Measurements from ENCODE around the gene AIDA. TPM values are rescaled to one million over a fixed set of nuclear protein-coding genes. Genes with fewer than 3 reads are reported as not detected.

The AIDA gene
- total and polyA plus RNA-seq, 2 donors from 2014 or later, result 41.4 to 73.7 TPM

DNA sequence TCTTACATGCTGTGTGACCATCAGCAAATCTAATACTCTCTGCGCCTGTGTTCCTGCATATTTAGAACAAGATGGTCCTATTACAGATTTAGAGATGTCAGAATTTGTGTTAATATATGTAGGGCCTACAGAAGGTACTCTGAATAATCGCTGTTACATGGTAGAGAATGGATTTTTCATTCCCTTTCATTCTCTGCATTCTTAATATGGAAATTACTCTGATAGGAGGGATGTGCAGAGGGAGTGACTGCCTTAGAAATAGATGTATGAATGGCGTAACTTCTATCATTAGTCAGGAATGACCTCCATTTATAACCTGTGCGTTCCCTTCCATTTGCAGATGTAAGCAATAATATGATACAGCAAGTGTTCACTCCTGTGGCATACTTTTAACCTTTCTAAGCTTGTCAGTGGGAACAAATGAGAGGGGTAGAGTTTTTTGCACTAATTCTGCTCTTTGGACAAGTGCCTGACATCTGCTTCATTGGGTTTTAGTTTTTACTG lies 48.8 kb downstream of the AIDA start:
- Histone ChIP-seq H3K4me1 (ENCODE audit: control insufficient read depth in 2 of 3, insufficient read depth in 2 of 3, low read depth in 1 of 3, low read length in 3 of 3) (no peaks in the 10 kb centered on the region), H3K4me3 (ENCODE audit: low read length in 3 of 3) (no peak overlapping the region), H3K9me3 (ENCODE audit: control insufficient read depth in 2 of 3, insufficient read depth in 1 of 3, low read length in 3 of 3) (no peaks in the 10 kb centered on the region), H3K36me3 (ENCODE audit: control insufficient read depth in 2 of 3, insufficient read depth in 3 of 3, low read length in 3 of 3) (peaks cover 12 to 74% (median 60%) of the 10 kb centered on the region in 3 donors), H3K27ac (ENCODE audit: low read depth in 2 of 2, low read length in 2 of 2) (no peak overlapping the region), H3K9ac (ENCODE audit: low read length in 3 of 3) (no peak overlapping the region), H3K27me3 (ENCODE audit: control insufficient read depth, insufficient read depth, low read length) (no peaks in the 10 kb centered on the region)
- DNase-seq, result no peak
- intact Hi-C loops (cut with DNase I), result no loop called here
- no peak for FAIRE-seq
- TF ChIP-seq, protein P1, sequence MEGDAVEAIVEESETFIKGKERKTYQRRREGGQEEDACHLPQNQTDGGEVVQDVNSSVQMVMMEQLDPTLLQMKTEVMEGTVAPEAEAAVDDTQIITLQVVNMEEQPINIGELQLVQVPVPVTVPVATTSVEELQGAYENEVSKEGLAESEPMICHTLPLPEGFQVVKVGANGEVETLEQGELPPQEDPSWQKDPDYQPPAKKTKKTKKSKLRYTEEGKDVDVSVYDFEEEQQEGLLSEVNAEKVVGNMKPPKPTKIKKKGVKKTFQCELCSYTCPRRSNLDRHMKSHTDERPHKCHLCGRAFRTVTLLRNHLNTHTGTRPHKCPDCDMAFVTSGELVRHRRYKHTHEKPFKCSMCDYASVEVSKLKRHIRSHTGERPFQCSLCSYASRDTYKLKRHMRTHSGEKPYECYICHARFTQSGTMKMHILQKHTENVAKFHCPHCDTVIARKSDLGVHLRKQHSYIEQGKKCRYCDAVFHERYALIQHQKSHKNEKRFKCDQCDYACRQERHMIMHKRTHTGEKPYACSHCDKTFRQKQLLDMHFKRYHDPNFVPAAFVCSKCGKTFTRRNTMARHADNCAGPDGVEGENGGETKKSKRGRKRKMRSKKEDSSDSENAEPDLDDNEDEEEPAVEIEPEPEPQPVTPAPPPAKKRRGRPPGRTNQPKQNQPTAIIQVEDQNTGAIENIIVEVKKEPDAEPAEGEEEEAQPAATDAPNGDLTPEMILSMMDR (IDR thresholded peaks at IDR 0.05; ENCODE audit: borderline replicate concordance, extremely low read depth, insufficient read depth), result no peak

DNA sequence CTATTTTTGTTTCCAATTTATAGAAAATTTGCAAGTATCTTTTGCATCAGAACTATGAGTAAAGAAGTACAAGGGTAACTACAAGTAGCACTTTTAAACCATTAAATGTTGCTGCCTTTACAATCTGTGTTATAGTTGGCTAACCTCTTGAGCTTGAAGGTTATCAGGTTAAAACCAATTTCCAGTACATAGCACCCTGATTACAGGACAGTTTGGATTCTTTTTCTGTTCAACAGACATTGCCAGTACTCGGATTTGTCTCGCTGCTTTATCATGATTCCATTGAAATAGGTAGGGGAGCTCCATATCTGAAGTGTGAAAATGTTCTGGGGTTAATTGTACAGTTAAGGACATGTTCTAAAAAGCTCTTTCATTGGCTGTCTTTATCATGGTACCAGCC lies 54.4 kb downstream of the AIDA start:
- Histone ChIP-seq H3K4me1 (ENCODE audit: control insufficient read depth in 2 of 3, insufficient read depth in 2 of 3, low read depth in 1 of 3, low read length in 3 of 3) (no peaks in the 10 kb centered on the region), H3K27me3 (ENCODE audit: control insufficient read depth, insufficient read depth, low read length) (no peaks in the 10 kb centered on the region), H3K27ac (ENCODE audit: low read depth in 2 of 2, low read length in 2 of 2) (no peak overlapping the region), H3K9me3 (ENCODE audit: control insufficient read depth in 2 of 3, insufficient read depth in 1 of 3, low read length in 3 of 3) (no peaks in the 10 kb centered on the region), H3K4me3 (ENCODE audit: low read length in 3 of 3) (no peak overlapping the region), H3K36me3 (ENCODE audit: control insufficient read depth in 2 of 3, insufficient read depth in 3 of 3, low read length in 3 of 3) (peaks cover 20 to 81% (median 53%) of the 10 kb centered on the region in 3 donors), H3K9ac (ENCODE audit: low read length in 3 of 3) (no peak overlapping the region)
- TF ChIP-seq, protein P1 (IDR thresholded peaks at IDR 0.05; ENCODE audit: borderline replicate concordance, extremely low read depth, insufficient read depth), result no peak
- intact Hi-C loops (cut with DNase I), result no loop called here
- DNase-seq (no peak), FAIRE-seq (no peak)

DNA sequence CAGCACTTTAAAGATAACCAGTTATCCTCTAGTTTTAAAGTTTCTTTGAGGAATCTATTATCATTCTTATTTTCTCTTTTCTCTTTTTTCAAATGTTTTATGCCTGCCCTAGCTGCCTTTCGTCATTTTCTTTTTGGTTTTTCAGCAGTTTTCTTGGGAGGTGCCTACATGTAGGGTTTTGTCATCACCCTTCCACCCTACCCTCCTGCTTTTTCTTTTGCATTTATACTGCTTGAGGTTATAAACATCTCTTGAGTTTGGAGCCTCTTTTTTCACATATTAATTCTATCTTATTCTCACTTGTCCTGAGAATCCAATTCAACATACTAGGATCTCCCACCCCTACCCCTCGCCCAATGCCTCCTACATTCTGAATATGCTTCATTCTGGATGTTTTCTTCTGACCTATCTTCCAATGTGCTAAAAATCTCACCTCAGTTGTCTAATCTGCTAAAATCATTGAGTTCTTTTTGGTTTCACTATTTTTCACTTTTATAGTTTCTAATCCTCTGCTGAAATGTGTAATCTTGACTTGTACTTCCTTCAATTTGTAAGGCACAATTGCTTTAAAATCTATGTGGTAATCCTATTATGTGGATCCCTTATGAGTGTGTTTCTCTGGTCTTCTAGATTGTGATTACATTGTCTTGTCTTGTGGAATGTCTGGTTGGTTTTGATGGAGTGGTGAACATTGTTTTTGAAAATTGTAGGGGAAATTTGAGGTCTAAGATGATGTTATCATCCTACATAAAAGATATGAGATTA lies 55.7 kb downstream of the AIDA start:
- TF ChIP-seq, protein P1 (IDR thresholded peaks at IDR 0.05; ENCODE audit: borderline replicate concordance, extremely low read depth, insufficient read depth), result no peak
- H3K36me3 ChIP-seq (ENCODE audit: control insufficient read depth in 2 of 3, insufficient read depth in 3 of 3, low read length in 3 of 3), result peaks cover 25 to 81% (median 53%) of the 10 kb centered on the region in 3 donors
- no peaks in the 10 kb centered on the region for H3K27me3 ChIP-seq (ENCODE audit: control insufficient read depth, insufficient read depth, low read length)
- H3K4me3 ChIP-seq (ENCODE audit: low read length in 3 of 3), result no peak overlapping the region
- H3K27ac ChIP-seq (ENCODE audit: low read depth in 2 of 2, low read length in 2 of 2), result no peak overlapping the region
- H3K9ac ChIP-seq (ENCODE audit: low read length in 3 of 3), result no peak overlapping the region
- H3K4me1 ChIP-seq (ENCODE audit: control insufficient read depth in 2 of 3, insufficient read depth in 2 of 3, low read depth in 1 of 3, low read length in 3 of 3), result no peaks in the 10 kb centered on the region
- intact Hi-C loops (cut with DNase I), result no loop called here
- no peak for DNase-seq
- no peaks in the 10 kb centered on the region for H3K9me3 ChIP-seq (ENCODE audit: control insufficient read depth in 2 of 3, insufficient read depth in 1 of 3, low read length in 3 of 3)
- FAIRE-seq, result no peak
